HG03342 (cell line): ENCODE measurements around the gene ZACN.

Experiments
- ATAC-seq: cut with Tn5 transposase; IDR thresholded peaks from one replicate; pipeline ENCODE4 v1.9.1; 2021; ENCODE audit warnings: mild to moderate bottlenecking, moderate library complexity; ENCODE audit not compliant: unreplicated experiment

Gene ZACN

DNA sequence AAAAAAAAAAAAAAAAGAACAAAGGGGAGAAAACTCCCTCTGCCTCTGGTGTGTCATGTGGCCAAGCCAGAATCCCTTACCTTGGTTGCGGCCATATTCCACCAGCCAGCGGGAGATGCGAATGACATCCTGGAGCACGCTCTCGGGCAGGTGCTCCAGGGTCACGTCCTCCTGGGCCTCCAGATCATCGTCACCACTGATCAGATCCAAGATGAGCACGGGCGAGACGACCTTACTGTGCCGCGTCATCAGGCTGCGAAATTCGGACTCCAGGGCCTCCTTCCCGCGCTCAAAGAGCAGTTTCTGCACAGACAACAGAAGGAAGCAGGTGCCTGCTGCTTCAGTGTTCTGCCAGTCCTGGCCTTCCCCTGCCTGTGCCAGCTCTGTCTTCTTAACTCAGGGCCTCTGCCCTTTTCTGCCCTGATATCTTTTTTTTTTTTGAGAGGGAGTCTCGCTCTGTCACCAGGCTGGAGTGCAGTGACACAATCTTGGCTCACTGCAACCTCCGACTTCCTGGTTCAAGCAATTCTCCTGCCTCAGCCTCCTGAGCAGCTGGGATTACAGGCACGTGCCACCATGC lies 18.8 kb downstream of the ZACN start:
- ATAC-seq = no peak

DNA sequence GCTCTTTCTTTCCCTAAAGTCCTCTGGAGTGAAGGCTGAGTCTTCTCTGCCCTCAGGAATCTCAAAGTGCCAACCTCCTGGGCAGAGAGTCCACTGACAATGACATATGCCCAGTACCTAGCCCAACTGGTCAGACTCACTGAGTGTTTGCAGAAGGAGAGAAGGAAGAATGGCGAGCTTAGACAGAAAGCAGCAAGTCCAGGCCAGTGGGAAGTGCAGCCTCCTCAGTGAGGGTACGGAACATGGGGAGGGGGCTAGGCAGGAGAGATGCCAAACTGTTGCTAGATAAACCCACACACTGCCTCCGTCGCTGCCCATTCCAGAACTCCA lies 23.9 kb downstream of the ZACN start:
- ATAC-seq = no peak

DNA sequence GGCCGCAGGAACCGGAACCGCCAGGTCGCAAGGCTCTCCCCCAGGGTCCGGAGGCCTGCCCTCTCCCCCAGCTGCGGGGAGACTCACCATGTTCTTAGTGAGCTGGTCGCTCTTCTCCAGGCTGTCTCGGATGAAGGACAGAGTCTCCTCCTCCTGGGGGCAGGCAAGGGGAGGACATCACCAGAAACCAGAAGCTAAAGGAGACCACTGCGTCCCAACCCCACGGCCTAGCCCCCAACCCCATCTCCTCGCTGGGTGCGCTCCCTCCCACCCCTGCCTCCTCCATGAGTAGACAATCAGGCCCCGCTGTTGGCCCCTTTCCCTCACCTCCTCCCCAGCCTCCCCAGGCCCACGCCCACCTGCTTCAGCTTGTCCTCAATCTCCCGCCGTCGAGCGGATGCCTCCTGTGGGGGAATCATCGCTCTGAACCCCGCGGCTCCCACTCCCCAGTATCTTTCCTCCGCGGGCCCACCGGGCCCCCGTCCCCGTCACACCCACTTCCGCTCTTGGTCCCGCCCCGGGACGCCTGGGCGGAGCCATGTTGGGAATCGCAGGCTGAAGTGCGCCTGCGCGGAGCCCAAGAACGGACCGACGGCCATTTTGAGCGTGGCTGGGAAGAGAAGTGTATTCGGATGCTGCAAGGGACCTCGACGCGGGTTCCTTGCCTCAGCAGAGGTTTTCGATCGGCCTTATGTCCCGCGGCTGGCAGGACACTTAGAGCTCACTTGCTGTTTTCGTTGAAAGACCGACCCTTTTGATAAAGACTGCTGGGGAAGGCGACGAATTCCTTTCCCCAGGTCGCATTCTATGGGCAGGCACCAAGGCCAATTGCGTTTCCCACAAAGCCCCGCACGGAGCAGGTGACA lies 24.5 kb downstream of the ZACN start, which contains the start of gene EXOC7:
Gene EXOC7 (minus strand): TSS at position 514 of the 866 bp plus-strand sequence. CDS start 95 bp downstream, at position 419.
- peak; percentile 79 for ATAC-seq

DNA sequence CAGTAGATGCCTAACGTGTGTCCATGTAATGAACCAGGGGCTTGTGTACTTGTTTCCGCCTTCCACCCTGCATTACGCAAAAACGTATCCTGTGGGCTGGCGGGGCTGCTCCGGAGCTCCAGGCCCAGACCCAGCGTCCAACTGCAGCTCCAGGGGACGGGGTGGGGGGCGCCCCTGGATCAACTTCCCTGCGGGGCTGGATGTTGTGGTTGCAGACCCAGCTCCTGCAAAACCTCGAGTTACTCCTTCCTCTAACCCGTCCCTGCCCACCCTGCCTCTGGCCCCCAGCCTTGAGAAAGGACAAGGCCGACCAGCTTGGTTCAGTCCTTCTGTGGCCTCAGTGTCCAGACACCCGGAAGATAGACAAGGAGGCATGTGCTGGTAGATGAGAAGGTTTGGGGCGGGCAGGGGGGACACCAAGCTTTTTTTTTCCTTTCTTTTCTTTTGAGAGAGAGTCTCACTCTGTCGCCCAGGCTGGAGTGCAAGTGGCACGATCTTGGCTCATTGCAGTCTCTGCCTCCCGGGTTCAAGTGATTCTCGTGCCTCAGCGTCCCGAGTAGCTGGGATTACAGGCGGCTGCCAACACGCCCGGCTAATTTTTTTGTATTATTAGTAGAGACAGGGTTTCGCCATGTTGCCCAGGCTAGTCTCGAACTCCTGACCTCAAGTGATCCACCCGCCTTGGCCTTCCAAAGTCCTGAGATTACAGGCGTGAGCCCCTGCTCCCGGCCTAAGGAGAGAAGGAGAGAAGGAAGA lies 25.3 kb downstream of the ZACN start:
- ATAC-seq = no peak

GRCh38 chr17:76104896-76105231 lies 25.9 kb downstream of the ZACN start:
- no peak for ATAC-seq

GRCh38 chr17:76106703-76107102 lies 27.7 kb downstream of the ZACN start:
- no peak for ATAC-seq

DNA sequence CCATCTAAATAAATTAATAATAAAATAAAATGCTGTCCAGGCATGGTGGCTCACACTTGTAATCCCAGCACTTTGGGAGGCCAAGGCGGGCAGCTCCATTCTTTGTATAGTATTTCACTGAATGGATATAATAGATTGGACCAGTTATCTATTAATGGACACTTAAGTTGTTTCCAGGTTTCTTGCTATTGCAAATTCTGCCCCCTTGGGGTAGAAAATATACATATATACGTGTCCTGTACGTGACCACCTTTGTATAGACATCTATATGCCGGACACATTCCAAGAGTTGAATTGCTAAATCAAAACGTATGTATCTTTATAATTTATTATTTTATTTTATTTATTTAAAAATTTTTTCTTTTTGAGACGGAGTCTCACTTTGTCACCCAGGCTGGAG lies 28.5 kb downstream of the ZACN start:
- no peak for ATAC-seq

- ATAC-seq = no peak
Observed at GRCh38 chr17:76111956-76112355, 33.0 kb downstream of the ZACN start.

DNA sequence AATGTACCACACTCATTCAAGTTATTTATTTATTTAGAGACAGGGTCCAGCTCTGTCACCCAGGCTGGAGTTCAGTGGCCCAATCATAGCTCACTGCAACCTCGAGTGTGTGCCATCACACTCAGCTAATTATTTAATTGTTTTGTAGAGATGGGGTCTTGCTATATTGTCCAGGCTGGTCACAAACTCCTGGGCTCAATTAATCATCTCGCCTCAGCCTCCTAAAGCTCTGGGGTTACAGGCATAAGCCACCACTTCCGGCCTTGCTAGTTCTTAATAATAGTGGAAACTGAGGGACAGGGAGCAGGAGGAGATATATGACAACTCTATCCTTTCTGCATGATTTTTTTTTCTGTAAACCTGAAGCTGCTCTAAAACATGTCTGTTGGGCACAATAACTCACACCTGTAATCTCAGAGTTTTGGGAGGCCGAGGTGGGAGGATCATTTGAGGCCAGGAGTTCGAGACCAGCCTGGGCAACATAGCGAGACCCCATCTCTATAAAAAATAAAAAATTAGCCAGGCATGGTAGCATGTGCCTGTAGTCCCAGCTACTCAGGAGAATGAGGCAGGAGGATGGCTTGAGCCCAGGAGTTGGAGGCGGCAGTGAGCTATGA lies 36.3 kb downstream of the ZACN start:
- ATAC-seq = no peak

DNA sequence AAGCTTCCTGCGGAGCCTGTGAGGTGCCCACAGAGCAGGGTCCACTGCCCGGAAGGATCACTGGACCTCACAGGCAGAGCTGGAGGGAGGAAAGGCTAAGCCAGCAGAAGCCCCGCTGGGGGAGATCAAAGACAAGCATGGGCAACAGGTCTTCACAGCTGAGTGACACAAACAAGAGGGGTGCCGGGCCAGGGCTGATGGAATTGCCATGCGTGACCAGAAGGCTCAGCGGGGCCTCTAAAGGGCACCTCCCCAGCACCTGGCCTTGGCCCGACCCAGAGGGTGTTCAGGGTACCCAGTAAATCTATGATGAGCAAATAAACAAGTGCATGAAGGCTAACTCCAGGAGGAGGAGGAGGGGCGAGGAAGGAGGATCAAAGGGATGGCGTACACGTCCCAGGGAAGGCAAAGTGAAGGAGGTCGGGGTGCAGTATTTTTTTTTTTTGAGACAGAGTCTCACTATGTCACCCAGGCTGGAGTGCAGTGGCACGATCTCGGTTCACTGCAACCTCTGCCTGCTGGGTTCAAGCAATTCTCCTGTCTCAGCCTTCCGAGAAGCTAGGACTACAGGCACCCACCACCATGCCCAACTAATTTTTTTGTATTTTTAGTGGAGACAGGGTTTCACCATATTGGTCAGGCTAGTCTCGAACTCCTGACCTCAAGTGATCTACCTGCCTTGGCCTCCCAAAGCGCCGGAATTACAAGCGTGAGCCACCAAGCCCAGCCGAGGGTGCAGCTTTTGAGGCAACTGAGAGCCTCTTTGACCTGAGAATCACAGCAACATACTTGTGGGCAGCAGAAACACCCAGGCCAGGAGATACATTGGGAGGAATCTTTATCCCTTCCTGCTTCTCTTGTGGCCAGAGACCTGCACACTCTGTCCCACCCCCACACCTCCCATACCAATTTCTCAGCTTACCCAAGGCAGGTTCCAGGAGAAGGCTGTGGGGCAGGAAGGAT lies 40.7 kb downstream of the ZACN start:
- no peak for ATAC-seq

- no peak for ATAC-seq
Observed at GRCh38 chr17:76120658-76121008, 41.7 kb downstream of the ZACN start.

DNA sequence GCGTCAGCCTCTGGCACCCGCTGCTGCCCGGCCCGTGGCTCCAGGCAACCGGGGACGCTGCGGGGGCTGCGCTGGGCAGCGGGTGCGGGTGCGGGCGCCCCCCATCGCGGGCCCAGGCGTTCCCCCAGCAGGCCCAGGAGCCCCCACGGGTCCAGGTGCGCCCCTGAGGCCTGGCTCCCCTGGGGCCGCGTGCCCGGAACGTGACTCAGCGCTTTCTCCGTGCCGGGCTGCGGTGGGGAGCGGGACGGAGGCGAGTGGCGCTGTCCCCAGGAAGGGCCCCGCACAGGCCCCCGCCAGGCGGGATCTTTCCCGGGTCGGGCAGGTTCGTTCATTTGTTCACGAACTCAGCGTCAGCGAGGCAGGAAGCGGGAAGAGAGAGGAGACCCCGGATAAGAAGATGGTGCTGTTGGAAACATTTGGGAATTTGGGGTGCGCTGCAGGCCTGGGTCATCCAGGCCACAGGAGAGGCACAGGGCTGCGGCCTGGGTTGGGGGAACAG lies 43.0 kb downstream of the ZACN start:
- ATAC-seq = peak; percentile 19

GRCh38 chr17:76122431-76123190 lies 43.6 kb downstream of the ZACN start:
- ATAC-seq = no peak

GRCh38 chr17:76123191-76123499 lies 44.2 kb downstream of the ZACN start:
- no peak for ATAC-seq

DNA sequence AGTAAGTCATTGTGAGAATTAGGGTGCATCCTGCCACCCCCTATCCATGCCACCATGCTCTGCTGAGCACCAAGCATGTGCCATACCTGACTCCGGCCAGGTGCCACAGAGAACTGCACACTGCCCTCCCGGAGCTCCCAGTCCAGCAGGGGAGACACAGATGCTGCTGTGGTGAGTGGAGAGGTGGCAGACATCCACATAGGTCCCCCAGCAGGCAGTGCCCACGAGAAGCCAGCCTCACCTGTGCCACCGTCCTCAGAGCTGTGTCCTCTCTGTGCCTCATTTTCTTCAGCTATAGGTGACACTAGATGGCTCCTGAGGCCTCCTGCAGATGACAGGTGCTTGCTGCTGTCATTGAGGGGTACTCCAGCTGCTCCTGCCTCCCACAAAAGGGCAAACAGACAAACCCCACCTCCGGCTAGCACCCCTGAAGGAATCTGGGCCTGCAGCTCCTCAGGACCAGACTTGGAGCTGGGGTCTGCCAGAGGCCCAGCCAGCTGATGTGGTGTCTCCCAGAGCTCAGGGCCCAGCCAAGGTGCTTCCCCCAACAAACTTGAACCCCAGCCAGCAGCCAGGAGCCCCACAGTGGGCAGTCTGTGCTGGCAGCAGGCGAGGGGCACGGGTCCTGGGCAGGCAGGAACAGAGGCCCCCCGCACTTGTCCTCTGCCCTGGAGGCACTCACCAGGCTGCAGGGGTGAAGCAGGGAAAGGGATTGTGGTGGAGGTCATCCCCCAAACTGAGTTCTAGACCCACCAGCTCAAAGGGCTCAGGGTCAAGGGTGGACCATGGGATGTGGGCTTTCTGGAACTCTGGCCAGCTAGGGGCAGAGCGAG lies 45.0 kb downstream of the ZACN start:
- no peak for ATAC-seq

DNA sequence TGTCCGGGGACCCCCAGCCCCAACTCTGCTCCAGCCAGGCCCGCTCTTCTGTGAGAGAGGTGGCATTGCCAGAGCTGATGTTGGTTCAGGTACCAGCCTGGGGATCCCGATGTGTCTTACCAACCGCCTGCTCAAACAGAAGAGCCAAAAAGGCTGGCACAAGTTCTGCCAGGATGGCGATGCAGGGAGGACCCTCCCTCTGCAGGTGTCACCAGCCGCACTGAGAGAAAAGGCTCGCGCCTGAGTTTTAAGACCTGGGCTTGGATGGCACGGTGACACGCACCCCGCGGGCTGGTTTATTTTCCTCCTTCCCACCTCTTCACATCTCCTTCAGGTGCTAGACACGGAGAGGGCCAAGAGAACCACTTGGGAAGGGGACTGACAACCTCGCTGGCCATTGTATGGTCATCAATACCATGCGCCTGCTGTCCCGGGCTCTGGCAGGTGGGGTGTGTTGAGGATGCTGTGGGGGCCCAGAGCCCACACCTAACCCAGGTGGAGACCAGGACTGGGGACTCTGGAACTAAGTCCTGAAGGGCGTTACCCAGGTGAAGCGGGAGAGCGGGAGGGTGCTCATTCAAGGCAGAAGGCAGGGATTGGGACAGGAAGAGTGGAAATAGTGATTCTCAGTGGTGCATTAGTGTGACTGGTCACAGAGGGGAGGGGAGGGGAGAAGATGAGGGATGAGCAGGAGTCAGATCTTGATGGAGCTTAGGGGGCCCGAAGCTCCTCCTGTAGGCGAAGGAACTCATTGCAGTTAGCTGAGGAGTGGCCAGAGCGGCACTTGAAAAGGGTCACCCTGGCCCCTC lies 45.8 kb downstream of the ZACN start:
- ATAC-seq = no peak

DNA sequence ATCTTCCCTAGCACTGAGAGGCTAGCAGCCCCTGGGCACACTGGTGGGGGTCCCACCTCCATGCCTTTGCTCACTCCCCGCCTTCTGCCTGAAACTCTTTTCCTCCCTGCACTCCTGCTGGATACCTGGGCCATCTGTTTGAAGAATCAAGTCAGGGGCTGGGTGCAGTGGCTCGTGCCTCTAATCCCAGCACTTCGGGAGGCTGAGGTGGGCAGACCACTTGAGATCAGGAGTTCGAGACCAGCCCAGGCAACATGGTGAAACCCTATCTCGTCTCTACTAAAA lies 46.4 kb downstream of the ZACN start:
- ATAC-seq = no peak

DNA sequence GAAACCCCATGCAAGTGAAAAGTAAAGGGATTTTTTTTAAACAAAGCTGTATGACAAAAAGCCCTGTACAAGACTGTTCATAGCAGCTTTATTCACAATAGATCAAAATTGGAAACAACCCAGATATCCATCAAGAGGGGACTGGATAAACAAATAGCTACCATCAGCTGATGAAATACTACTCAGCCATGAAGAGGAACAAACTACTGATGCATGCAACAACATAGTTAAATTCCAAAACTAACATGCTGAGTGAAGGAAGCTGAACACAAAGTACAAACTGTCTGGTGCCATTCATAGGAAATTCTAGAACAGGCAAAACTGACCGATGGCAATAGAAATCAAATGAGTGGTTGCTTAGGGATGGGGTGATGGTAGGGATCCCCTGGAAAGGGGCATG lies 46.9 kb downstream of the ZACN start:
- ATAC-seq = no peak
